HCT116 (cell line): ENCODE measurements around the gene ADD1. TPM values are rescaled to one million over a fixed set of nuclear protein-coding genes. Genes with fewer than 3 reads are reported as not detected.

Experiments used
- ATAC-seq: fragments of 200-7000 bp; cut with Tn5 transposase; 2 replicates; pipeline ENCODE4 v1.9.1; 2020; ENCODE audit warnings: mild to moderate bottlenecking, moderate library complexity
- BruUV-seq: library from RNA; stranded (reverse); fragments of 400-500 nt; replicated peaks from 2 replicates; lab custom pipeline; 2021; lab: Mats Ljungman, UMichigan
- CTCF ChIA-PET: fragments of 300-600 bp; sonication (Branson Sonifier 250); formaldehyde crosslinking; loops from one replicate; lab custom pipeline; 2021; ENCODE audit warnings: antibody characterized with exemption; lab: Charles Lee
- POLR2A ChIA-PET: fragments of 300-600, 350-600 bp; sonication (Branson Sonifier 250); formaldehyde crosslinking; loops from one replicate; lab custom pipeline; 2021; ENCODE audit warnings: antibody characterized with exemption; lab: Charles Lee
- RAD21 ChIA-PET, 2 experiments: fragments of 300-600 bp; sonication (Branson Sonifier 250); formaldehyde crosslinking; loops; one replicate each; lab custom pipeline; 2023; ENCODE audit warnings: low total read pairs in 2 of 2; ENCODE audit not compliant: uncharacterized antibody in 2 of 2, unreplicated experiment in 2 of 2, low non-redundant PET in 1 of 2; lab: Charles Lee
- DNase-seq: peaks from one replicate; pipeline ENCODE4 v3.0.0-alpha.2; 2010; ENCODE audit warnings: low read depth, low spot score
- H2AFZ ChIP-seq: fragments of 200-600 bp; shearing (Covaris generic), sonication (generic); 2 replicates; pipeline ENCODE4 v1.6.1; 2017; ENCODE audit warnings: low read depth, mixed run types, mixed read lengths, antibody characterized with exemption, low read length; ENCODE audit not compliant: poor library complexity, severe bottlenecking
- H3K27ac ChIP-seq: 2 replicates; pipeline ENCODE4 v1.5.1; 2012; ENCODE audit warnings: low read depth, low read length
- H3K27me3 ChIP-seq: fragments of 200-600 bp; sonication (generic); 2 replicates; pipeline ENCODE4 v1.6.1; 2016; ENCODE audit warnings: mixed run types, low read length, mixed read lengths; ENCODE audit not compliant: insufficient read depth
- H3K36me3 ChIP-seq, 2 experiments: fragments of 200-500 bp in 1 of 2; fragments of 200-600 bp in 1 of 2; sonication (Bioruptor generic) in 1 of 2; sonication (generic) in 1 of 2; 2 replicates each; pipeline versions ENCODE4 v1.5.1 to v1.6.1; 2014 to 2016; ENCODE audit warnings: low read length in 2 of 2, inconsistent platforms in 1 of 2, mixed read lengths in 1 of 2, mixed run types in 1 of 2; ENCODE audit not compliant: insufficient read depth in 2 of 2, control insufficient read depth in 1 of 2
- H3K4me1 ChIP-seq, 2 experiments: fragments of 200-600 bp in 1 of 2; sonication (generic) in 1 of 2; 2 replicates each; pipeline versions ENCODE4 v1.5.1 to v1.6.1; 2012 to 2017; ENCODE audit warnings: low read length in 2 of 2, inconsistent platforms in 1 of 2, mild to moderate bottlenecking in 1 of 2, mixed read lengths in 1 of 2, mixed run types in 1 of 2, moderate library complexity in 1 of 2; ENCODE audit not compliant: insufficient read depth in 2 of 2, control insufficient read depth in 1 of 2
- H3K4me2 ChIP-seq: fragments of 200-600 bp; sonication (generic); 2 replicates; pipeline ENCODE4 v1.6.1; 2017; ENCODE audit warnings: mixed run types, low read length, mixed read lengths
- H3K4me3 ChIP-seq, 2 experiments: fragments of 200-600 bp in 1 of 2; sonication (generic) in 1 of 2; replicated peaks in 1 of 2; 2 replicates each; pipeline ENCODE4 v1.5.1; 2011 to 2016; ENCODE audit warnings: low read length in 2 of 2, control low read depth in 1 of 2, low read depth in 1 of 2, mild to moderate bottlenecking in 1 of 2, mixed read lengths in 1 of 2, mixed run types in 1 of 2
- H3K79me2 ChIP-seq: fragments of 200-600 bp; sonication (generic); 2 replicates; pipeline ENCODE4 v1.6.1; 2017; ENCODE audit warnings: mild to moderate bottlenecking, mixed run types, low read length, moderate library complexity, mixed read lengths; ENCODE audit not compliant: insufficient read depth
- H3K9ac ChIP-seq: fragments of 200-600 bp; sonication (generic); 2 replicates; pipeline ENCODE4 v1.6.1; 2016; ENCODE audit warnings: low read length, mixed read lengths
- H3K9me2 ChIP-seq: fragments of 200-600 bp; sonication (generic), shearing (Covaris generic); 2 replicates; pipeline ENCODE4 v1.6.1; 2017; ENCODE audit warnings: mixed run types, mild to moderate bottlenecking, moderate library complexity; ENCODE audit not compliant: insufficient read depth
- H3K9me3 ChIP-seq, 2 experiments: fragments of 200-500 bp in 1 of 2; fragments of 200-600 bp in 1 of 2; sonication (Bioruptor generic) in 1 of 2; sonication (generic) in 1 of 2; 2 replicates each; pipeline ENCODE4 v1.6.1; 2014 to 2017; ENCODE audit warnings: low read length in 2 of 2, mixed read lengths in 2 of 2, inconsistent platforms in 1 of 2, low read depth in 1 of 2, mild to moderate bottlenecking in 1 of 2, mixed run types in 1 of 2, moderate library complexity in 1 of 2; ENCODE audit not compliant: control insufficient read depth in 1 of 2, insufficient read depth in 1 of 2
- H4K20me1 ChIP-seq: fragments of 200-600 bp; sonication (generic), shearing (Covaris generic); 2 replicates; pipeline ENCODE4 v1.6.1; 2017; ENCODE audit warnings: mixed run types, mild to moderate bottlenecking, moderate library complexity; ENCODE audit not compliant: insufficient read depth
- ELF1 ChIP-seq: IDR thresholded peaks from 2 replicates; pipeline ENCODE4 v1.6.1; 2012; ENCODE audit warnings: low read depth, borderline replicate concordance
- EZH2phosphoT487 ChIP-seq: fragments of 200-600 bp; IDR thresholded peaks from 2 replicates; pipeline ENCODE4 v1.6.1; 2018; ENCODE audit warnings: antibody characterized with exemption, borderline replicate concordance
- JUND ChIP-seq: IDR thresholded peaks from 2 replicates; pipeline ENCODE4 v1.6.1; 2012
- MAX ChIP-seq: IDR thresholded peaks from 2 replicates; pipeline ENCODE4 v1.6.1; 2012
- POLR2A ChIP-seq: IDR thresholded peaks from 2 replicates; pipeline ENCODE4 v1.7.0; 2011; ENCODE audit warnings: borderline replicate concordance; ENCODE audit not compliant: insufficient read depth, insufficient read length; ENCODE audit errors: extremely low read depth
- POLR2AphosphoS5 ChIP-seq: IDR thresholded peaks from 2 replicates; pipeline ENCODE4 v1.6.1; 2011; ENCODE audit warnings: mild to moderate bottlenecking, low read depth, low read length, moderate library complexity
- RAD21 ChIP-seq: IDR thresholded peaks from 2 replicates; pipeline ENCODE4 v1.6.1; 2012; ENCODE audit warnings: low read depth, mild to moderate bottlenecking
- SIN3A ChIP-seq: IDR thresholded peaks from 2 replicates; pipeline ENCODE4 v1.6.1; 2012; ENCODE audit warnings: low read depth
- ZBTB33 ChIP-seq: IDR thresholded peaks from 2 replicates; pipeline ENCODE4 v1.6.1; 2011; ENCODE audit warnings: mild to moderate bottlenecking, low read length, moderate library complexity; ENCODE audit not compliant: insufficient replicate concordance; ENCODE audit errors: extremely low read depth
- ZFX ChIP-seq: fragments of 450-650 bp; IDR thresholded peaks from 2 replicates; pipeline ENCODE4 v1.6.1; 2017
- intact Hi-C: fragments of 100-400 bp; cut with micrococcal nuclease; formaldehyde crosslinking; loops from 2 replicates; pipeline ENCODE4 v1.10.0; 2022
- total RNA-seq: library from RNA; stranded (reverse); gene quantifications from one replicate; pipeline ENCODE4 v1.2.1, GENCODE V29; 2021; ENCODE audit not compliant: unreplicated experiment

ADD1 gene
- total RNA-seq, 1 experiment from 2014 or later: 139 TPM

GRCh38 chr4:2886622-2887021, 43.0 kb downstream of the ADD1 start:
- BruUV-seq: no TSS peak

More at GRCh38 chr4:2886622-2887021, 43.0 kb downstream of the ADD1 start:
- DNase-seq (no peak), ATAC-seq (no peak)
- no peaks in the 10 kb centered on the region for H3K27me3 ChIP-seq
- H3K4me2 ChIP-seq: no peak overlapping the region
- no peaks in the 10 kb centered on the region for H3K9me2 ChIP-seq
- H3K9me3 ChIP-seq: no peaks in the 10 kb centered on the region
- 0 out of 2 replicates have a peak, but pooled peaks cover 3% of the 10 kb centered on the region for H4K20me1 ChIP-seq
- no peak overlapping the region for H3K4me3 ChIP-seq
- H3K27ac ChIP-seq: no peak overlapping the region
- ChIA-PET CTCF (no interaction called here), RAD21 (no interaction called here), POLR2A (no interaction called here)
- peaks cover 8 to 17% of the 10 kb centered on the region in 2 experiments; a peak in 3 of 4 replicates for H3K36me3 ChIP-seq
- H2AFZ ChIP-seq: no peak overlapping the region
- H3K4me1 ChIP-seq: no peaks in the 10 kb centered on the region
- TF ChIP-seq POLR2AphosphoS5: no peak
- no peak for TF ChIP-seq SIN3A
- no peak for TF ChIP-seq ZFX
- TF ChIP-seq MAX: no peak
- no peak for TF ChIP-seq EZH2phosphoT487
- TF ChIP-seq ELF1: no peak
- TF ChIP-seq POLR2A: no peak
- no peak for TF ChIP-seq JUND
- no peak for TF ChIP-seq RAD21
- no peak for TF ChIP-seq ZBTB33
- intact Hi-C loops: no loop called here
- 0 out of 2 replicates have a peak, but pooled peaks cover under 1% of the 10 kb centered on the region for H3K79me2 ChIP-seq
- no peak overlapping the region for H3K9ac ChIP-seq
